ENCODE results near the gene HHAT. TPM values are rescaled to one million over a fixed set of nuclear protein-coding genes. Genes with fewer than 3 reads are reported as not detected.

HHAT gene
- polyA plus RNA-seq, 1 donor = 15.2 TPM

DNA sequence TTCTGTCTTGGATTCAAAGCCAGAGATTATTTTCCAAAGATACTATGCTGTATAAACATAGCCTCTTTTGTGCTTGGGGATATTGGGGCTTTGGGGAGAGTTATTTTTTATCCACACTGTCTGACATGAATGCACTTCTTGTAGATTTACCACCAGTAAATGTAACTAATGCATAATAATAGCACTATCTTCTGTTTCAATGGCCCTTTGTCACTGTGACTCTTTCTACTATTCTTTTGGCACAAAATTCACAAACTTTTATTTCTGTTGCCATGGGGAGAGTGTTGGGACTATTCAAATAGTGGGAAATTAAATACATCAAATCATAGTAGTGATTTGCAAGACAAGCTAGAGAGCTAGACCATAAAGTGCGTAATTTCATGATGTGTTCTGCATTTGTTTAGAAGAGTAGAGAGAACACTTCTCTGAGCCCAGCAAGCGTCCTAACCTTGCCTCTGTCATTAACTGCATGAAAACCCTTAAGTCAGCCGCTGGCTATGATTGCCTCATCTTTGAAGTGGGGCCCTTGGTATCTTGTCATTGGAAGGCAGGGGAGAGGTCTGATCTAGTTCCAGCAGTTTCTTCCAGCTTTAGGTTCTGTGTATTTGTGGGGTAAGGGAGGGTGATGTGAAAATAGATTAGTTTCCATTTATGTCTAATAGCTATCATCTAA is 154.4 kb downstream of the HHAT start:
- no peak for DNase-seq

DNA sequence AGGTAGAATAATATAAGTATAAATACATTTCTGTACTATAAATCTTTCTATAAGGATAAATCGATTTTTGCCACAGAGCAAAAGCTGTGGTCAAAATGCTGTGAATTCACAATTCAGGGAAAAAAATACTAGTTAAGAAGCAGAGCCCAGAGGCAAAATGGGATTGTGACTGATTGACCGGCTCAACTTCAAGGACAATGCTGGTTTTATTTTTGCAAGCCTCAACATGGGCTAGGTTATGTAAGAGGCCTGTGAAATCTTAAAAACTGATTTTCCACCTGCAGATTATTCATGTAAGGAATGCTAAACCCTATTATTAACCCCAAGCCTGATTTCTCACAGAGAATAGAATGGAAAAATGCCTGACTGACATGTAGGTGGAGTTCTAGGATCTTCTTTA is 155.1 kb downstream of the HHAT start:
- no peak for DNase-seq

GRCh38 chr1:210487021-210487420 is 158.3 kb downstream of the HHAT start:
- DNase-seq = no peak

- DNase-seq = peak; percentile 5
Observed at GRCh38 chr1:210489491-210489890, 160.8 kb downstream of the HHAT start.

DNA sequence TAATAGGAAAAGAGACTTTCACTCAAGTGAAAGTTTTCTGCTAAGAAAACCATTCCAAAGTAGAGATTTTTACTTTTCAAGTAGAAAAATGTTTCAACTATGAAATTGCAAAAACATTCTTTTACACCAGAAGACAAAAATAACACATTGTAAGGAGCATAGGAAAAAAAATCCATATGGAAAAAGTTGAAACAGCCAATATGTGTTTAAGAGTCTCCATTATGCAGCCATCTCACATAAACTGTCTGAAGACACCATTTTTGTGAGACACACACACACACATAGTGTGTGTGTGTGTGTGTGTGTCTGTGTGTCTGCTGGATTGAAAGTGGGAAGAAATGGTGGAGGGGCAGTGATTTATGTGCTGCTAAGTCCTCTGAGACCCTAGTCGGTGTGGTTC is 162.1 kb downstream of the HHAT start:
- DNase-seq = no peak

DNA sequence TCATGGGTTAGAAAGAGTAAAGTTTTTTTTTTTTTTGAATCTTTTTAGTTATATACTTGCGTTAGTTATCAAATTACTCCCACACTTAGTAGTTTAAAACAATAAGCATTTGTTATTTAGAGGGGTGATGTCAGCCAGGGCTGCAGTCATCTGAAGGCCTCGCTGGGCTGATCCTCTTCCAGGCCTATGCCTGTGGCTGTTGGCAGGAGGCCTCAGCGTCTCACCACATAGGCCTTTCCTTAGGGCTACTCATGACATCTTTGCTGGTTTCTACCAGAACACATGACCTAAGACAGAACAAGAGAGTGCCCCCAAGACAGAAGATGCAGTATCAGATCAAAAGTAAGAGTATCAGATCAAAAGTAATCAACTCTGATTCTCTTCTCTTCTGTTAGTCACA is 167.4 kb downstream of the HHAT start:
- DNase-seq = no peak

DNA sequence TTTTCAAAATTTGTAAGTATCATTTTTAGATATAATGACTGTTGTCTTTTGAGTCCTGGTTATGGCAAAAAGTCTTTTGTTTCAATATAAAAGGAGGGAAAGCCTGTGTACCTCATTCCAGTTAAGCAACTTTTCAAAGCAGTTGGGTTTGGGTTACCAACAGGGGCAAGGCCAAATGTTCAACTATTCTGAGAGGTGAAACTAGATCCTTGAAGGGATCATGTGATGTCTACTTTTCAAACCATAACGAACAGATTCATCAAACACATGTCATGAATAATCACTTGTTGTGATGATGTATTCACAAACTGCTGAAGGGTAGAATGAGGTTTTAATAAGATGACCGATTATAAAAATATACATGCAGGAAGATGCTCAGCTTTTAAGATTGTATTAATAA is 171.3 kb downstream of the HHAT start:
- DNase-seq = no peak

GRCh38 chr1:210500831-210501230 is 172.1 kb downstream of the HHAT start:
- no peak for DNase-seq

- DNase-seq = no peak
Observed at GRCh38 chr1:210504286-210504685, 175.6 kb downstream of the HHAT start.

DNA sequence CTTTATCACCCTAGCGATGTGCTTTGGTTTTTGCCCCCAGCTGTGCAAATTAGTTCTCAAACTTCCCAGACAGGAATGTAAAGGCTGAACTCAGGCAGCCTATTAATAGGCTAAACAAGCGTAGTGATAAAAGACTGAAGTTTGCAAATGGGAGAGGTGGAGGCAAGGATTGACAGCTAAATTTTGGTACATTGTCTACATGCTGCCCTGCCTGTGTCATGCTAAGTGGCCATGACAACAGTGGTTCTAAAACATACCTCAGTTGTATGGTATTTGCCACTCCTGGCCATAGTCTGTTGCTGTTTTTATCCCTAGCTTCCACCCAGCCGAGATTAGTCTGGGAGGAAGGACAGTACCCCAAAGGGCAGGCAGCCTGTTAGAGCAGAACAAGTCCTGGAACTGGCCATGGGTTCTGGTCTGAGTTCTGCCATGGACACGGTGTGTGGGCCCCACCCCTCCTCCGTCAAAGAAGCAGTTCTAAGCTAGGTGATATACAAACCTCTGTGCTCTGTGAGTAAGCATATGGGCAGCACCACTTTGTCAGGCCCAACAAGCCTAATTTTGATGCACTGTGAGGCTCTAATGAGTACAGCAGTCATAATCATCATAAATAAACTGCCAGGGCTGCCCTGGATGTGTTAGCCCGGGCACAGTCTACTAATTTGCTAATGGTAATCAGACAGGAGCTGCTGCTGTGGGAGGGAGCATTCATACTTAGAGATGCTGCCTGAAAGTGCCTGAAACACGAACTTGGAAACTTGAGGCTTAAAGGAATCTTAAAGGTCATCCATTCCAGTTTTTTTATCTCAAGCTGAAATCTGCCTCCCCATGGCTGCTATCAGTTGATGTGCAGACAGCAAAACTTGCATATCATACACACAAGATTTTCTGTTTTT is 177.1 kb downstream of the HHAT start:
- DNase-seq = no peak

DNA sequence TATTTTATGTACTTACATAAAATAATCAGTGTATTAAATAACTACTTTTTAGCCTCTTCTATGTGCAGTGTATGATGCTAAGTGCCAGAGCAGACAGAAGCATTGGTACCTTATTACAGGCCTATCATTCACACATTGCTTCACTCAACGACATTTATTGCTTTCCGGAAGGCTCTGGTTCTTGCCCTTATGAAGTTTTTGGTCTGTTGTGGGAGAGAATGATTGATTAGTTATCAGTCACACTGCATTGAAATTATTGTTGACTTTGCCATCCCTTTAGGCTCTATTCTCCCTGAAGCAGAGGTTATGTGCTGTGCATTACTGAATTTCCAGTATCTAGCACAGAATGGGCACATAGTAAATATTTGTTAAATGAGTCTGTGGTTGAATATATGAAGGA is 178.0 kb downstream of the HHAT start:
- no peak for DNase-seq

DNA sequence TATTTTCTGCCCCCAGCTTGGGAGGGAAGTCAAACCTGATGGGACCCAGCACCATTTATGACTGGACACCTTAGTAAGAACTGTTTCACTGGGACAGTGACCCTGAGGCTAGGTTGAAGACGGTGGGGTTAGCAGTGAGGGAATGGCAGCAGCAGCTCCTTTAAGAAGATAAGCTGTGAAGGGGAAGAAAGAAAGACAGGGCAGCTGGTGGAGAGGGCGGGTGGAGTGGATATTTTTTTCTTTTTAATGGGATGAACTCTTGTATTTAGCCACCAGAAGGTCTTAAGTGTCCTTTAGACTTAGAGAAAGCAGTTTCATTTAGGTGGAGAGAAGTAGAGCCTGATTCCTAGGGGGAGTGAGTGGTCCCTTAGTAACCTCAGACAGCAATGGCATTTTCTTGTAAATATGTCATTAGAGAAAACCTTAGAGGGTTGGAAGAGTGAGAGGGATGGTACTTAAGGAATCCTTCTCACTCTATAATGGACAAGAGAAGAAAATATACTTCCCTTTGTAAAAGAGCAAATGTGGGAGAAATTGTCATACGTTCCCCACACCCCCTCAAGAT is 187.5 kb downstream of the HHAT start:
- peak; percentile 10 for DNase-seq

- DNase-seq = peak; percentile 14
Observed at GRCh38 chr1:210516697-210517459, 188.2 kb downstream of the HHAT start.

DNA sequence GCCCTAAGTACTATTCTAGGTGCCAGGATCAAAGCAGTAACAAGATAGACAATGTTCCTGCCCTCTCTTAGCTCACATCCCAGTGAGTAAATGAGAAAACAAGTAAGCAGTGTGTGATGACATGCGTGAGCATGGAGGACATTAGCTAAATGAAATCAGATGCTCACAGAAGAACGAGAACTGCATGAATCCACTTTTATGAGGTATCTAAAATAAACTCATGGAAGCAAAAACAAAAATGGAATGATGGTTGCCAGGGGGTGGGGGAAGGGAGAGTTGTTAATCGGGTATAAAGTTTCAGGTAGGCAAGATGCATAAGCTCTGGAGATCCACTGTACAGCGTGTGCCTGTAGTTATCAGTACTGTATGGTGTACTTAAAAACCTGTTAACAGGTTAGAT is 195.1 kb downstream of the HHAT start:
- no peak for DNase-seq

DNA sequence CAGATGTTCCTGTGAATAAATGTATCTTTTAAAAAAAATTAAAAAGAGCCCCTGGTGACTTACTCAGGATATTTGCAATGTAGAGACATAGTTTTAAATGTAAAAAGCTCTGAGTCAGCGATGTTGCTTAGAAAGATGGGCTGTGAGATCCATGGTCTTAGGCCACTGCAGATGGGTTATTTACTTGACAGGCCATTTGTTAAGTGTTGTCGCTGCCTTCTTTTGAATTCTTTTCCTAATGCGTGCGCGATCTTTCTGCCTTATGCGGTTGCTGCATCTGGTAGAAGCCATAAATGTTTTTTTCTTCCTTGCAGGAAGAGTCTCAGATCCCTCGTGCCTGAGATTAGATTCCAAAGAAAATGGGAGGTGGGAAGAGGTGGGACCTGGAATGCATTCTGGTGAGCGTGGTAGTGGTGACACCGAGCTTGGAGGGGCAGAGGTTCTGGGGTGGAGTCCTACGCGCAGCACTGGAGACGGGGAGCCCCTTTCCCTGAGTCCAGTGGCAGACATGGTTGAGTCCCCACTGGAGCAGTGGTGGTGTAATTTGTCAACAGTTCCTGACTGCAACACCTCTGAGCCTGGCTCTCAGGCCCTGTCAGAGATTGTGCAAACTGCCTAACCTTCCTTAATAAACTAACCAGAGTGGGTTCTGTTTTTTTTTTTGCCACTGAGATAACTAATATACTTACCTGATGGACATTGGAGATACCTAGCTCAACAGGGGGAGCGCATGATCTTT is 197.2 kb downstream of the HHAT start:
- no peak for DNase-seq

DNA sequence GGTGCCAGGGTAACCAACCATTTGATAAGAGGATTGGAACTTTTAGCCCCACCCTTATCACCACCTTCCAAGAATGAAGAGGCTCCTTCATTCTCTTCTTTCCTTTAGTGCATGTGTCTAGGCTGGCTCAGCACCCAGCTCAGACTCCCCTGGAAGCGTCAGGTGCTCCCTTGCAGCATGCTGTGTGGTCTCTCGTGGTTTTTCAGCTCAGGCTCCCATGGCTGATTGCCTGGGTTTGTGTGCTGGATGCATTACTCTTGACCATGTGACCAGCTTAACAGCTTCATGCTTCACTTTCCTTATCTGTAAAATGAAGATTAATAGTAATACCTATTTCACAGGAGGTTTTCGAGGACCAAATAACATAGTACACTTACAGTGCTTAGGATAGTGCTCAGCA is 198.4 kb downstream of the HHAT start:
- DNase-seq = no peak

GRCh38 chr1:210531475-210532222 is 202.9 kb downstream of the HHAT start:
- no peak for DNase-seq

- no peak for DNase-seq
Observed at GRCh38 chr1:210532223-210532598, 203.5 kb downstream of the HHAT start.

DNA sequence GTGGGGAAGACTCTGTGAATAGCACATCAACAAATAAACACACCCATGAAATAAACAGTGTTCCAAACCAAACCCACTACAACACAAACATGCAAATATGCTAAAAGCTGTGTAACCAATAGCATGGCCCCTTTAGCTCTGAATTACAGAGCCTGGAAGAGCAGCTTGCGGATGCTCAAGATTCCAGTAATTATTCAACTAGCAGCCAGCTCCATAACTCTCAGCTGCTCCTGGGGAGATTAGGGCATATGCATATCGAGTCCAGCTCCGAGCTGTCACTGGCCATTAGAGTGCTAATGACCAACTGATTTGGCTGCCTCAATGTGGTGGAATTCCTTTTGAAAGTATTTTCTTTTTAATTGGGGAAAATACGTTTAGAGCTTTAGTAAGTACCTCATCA is 207.1 kb downstream of the HHAT start:
- DNase-seq = no peak

DNA sequence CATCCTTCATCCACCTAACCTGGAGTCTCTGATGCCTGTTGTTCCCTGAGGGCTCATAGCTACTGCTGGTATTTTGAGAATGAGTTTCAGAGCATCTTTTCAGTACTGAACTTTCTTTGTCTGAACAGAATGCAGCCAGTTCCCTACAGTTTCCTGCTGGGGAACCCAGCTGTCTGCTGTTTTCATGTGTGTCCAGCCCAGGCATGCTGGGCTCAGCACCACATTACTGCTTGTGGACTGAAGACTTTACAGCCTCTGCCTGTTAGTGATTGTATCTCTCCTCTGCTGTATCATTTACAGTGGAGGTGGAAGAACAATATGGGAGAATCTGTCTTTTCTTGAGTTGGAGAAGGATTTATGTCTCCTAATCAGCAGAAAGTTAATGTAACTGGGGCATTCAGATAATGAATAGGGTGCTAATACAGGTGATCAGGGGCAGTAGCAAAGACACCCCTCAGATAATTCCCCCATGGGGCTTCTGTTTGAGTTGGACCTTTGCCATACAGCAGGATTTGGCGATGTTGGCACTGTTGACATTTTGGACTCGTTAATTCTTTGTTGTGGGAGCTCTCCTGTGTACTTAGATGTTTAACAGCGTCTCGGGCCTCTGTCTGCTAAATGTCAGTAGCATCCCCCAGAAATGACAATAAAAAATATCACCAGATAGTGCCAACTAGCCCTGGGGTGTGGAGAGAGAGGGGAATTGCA is 207.7 kb downstream of the HHAT start:
- DNase-seq = no peak
